Measurements from ENCODE around the gene SERINC3. TPM values are rescaled to one million over a fixed set of nuclear protein-coding genes. Genes with fewer than 3 reads are reported as not detected.

SERINC3 gene
- total and polyA plus RNA-seq, 10 of the 15 experiments (the other 5 are each of a cell fraction or from before 2014, with no cell fraction given): 24.5 to 96.8 (median 38.8) TPM

DNA sequence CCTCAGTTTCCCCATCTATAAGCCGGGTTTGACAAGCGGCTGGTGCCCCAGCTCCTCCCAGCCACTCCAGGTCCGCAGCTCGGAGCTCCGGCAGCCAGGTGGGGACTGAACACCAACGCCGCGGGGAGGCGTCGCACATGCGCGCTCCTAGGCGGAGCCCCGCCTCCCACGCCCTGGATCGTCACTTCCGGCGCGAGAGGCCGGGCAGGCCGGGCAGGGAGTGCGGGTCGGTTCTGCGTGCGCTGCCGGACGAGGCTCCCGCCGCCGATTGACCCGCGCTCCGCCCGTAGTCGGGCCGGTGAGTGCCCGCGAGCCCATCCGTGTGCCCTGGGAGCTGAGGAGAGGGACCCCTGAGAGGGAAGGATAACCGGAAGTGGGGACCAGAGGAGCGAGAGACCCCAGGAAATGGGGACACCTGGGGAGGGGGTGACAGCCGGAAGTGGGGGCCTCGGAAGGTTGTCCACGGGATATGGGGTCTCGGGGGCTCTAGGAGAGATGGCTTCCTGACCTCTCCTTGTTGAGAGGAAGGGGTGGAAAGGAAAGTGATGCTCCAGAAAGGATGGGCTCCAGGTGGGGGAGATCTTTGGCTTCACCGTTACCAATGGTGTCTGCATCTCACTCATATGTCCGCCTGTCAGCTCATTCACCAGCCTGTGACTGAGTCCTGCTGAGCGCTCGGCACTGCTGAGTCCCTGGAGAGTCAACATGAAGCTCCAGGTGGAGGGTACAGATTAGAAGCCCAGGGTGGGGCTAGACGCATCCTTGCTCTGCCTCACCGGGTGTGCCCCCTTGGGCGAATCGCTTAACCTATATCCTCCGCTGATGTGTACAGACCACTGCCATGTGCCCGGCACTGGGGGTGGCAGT lies 45.9 kb downstream of the SERINC3 start, which contains the start of gene TTPAL (continued):
- TF ChIP-seq, protein P1, sequence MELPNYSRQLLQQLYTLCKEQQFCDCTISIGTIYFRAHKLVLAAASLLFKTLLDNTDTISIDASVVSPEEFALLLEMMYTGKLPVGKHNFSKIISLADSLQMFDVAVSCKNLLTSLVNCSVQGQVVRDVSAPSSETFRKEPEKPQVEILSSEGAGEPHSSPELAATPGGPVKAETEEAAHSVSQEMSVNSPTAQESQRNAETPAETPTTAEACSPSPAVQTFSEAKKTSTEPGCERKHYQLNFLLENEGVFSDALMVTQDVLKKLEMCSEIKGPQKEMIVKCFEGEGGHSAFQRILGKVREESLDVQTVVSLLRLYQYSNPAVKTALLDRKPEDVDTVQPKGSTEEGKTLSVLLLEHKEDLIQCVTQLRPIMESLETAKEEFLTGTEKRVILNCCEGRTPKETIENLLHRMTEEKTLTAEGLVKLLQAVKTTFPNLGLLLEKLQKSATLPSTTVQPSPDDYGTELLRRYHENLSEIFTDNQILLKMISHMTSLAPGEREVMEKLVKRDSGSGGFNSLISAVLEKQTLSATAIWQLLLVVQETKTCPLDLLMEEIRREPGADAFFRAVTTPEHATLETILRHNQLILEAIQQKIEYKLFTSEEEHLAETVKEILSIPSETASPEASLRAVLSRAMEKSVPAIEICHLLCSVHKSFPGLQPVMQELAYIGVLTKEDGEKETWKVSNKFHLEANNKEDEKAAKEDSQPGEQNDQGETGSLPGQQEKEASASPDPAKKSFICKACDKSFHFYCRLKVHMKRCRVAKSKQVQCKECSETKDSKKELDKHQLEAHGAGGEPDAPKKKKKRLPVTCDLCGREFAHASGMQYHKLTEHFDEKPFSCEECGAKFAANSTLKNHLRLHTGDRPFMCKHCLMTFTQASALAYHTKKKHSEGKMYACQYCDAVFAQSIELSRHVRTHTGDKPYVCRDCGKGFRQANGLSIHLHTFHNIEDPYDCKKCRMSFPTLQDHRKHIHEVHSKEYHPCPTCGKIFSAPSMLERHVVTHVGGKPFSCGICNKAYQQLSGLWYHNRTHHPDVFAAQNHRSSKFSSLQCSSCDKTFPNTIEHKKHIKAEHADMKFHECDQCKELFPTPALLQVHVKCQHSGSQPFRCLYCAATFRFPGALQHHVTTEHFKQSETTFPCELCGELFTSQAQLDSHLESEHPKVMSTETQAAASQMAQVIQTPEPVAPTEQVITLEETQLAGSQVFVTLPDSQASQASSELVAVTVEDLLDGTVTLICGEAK (IDR thresholded peaks at IDR 0.05; ENCODE audit: borderline replicate concordance): peak; percentile 85
- no peak for TF ChIP-seq NFXL1 (IDR thresholded peaks at IDR 0.05; ENCODE audit: borderline replicate concordance)
- TF ChIP-seq, protein P2, sequence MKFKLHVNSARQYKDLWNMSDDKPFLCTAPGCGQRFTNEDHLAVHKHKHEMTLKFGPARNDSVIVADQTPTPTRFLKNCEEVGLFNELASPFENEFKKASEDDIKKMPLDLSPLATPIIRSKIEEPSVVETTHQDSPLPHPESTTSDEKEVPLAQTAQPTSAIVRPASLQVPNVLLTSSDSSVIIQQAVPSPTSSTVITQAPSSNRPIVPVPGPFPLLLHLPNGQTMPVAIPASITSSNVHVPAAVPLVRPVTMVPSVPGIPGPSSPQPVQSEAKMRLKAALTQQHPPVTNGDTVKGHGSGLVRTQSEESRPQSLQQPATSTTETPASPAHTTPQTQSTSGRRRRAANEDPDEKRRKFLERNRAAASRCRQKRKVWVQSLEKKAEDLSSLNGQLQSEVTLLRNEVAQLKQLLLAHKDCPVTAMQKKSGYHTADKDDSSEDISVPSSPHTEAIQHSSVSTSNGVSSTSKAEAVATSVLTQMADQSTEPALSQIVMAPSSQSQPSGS (IDR thresholded peaks at IDR 0.05; ENCODE audit: low read length): no peak
- peak; percentile 86 for TF ChIP-seq LARP7 (IDR thresholded peaks at IDR 0.05)
- no peak for TF ChIP-seq RFX5 (IDR thresholded peaks at IDR 0.05; ENCODE audit: low read depth, low read length)
- peak in 1 of 2 experiments; percentile 93; a peak in 2 of 3 replicates for TF ChIP-seq EGR1 (IDR thresholded peaks at IDR 0.05; ENCODE audit: borderline replicate concordance in 1 of 2, low read depth in 2 of 2, low read length in 2 of 2)
- TF ChIP-seq RAD21 (IDR thresholded peaks at IDR 0.05; ENCODE audit: insufficient read depth, low read depth, low read length): peak; percentile 32; the same call in 1 of the 2 replicates
- peak; percentile 91 for TF ChIP-seq BACH1 (IDR thresholded peaks at IDR 0.05; ENCODE audit: borderline replicate concordance)
- TF ChIP-seq YBX1 (IDR thresholded peaks at IDR 0.05): no peak
- peak; percentile 45 for TF ChIP-seq SP1 (IDR thresholded peaks at IDR 0.05; ENCODE audit: low read depth, low read length)
- TF ChIP-seq DPF2 (IDR thresholded peaks at IDR 0.05): peak; percentile 60; the same call in 1 of the 2 replicates
- TF ChIP-seq KDM1A (IDR thresholded peaks at IDR 0.05; ENCODE audit: borderline replicate concordance): no peak
- TF ChIP-seq, protein P3, sequence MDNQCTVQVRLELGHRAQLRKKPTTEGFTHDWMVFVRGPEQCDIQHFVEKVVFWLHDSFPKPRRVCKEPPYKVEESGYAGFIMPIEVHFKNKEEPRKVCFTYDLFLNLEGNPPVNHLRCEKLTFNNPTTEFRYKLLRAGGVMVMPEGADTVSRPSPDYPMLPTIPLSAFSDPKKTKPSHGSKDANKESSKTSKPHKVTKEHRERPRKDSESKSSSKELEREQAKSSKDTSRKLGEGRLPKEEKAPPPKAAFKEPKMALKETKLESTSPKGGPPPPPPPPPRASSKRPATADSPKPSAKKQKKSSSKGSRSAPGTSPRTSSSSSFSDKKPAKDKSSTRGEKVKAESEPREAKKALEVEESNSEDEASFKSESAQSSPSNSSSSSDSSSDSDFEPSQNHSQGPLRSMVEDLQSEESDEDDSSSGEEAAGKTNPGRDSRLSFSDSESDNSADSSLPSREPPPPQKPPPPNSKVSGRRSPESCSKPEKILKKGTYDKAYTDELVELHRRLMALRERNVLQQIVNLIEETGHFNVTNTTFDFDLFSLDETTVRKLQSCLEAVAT (IDR thresholded peaks at IDR 0.05): no peak
- TF ChIP-seq EED (IDR thresholded peaks at IDR 0.05; ENCODE audit: low read depth): no peak
- TF ChIP-seq, protein P4, sequence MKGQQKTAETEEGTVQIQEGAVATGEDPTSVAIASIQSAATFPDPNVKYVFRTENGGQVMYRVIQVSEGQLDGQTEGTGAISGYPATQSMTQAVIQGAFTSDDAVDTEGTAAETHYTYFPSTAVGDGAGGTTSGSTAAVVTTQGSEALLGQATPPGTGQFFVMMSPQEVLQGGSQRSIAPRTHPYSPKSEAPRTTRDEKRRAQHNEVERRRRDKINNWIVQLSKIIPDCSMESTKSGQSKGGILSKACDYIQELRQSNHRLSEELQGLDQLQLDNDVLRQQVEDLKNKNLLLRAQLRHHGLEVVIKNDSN (IDR thresholded peaks at IDR 0.05; ENCODE audit: borderline replicate concordance, extremely low read length, insufficient read depth, low read depth, low read length): no peak
- TF ChIP-seq MXI1 (IDR thresholded peaks at IDR 0.05; ENCODE audit: low read depth, low read length): peak; percentile 83
- no peak; the same call in 1 of the 2 replicates for TF ChIP-seq RB1 (IDR thresholded peaks at IDR 0.05; ENCODE audit: borderline replicate concordance)
- TF ChIP-seq, protein P5, sequence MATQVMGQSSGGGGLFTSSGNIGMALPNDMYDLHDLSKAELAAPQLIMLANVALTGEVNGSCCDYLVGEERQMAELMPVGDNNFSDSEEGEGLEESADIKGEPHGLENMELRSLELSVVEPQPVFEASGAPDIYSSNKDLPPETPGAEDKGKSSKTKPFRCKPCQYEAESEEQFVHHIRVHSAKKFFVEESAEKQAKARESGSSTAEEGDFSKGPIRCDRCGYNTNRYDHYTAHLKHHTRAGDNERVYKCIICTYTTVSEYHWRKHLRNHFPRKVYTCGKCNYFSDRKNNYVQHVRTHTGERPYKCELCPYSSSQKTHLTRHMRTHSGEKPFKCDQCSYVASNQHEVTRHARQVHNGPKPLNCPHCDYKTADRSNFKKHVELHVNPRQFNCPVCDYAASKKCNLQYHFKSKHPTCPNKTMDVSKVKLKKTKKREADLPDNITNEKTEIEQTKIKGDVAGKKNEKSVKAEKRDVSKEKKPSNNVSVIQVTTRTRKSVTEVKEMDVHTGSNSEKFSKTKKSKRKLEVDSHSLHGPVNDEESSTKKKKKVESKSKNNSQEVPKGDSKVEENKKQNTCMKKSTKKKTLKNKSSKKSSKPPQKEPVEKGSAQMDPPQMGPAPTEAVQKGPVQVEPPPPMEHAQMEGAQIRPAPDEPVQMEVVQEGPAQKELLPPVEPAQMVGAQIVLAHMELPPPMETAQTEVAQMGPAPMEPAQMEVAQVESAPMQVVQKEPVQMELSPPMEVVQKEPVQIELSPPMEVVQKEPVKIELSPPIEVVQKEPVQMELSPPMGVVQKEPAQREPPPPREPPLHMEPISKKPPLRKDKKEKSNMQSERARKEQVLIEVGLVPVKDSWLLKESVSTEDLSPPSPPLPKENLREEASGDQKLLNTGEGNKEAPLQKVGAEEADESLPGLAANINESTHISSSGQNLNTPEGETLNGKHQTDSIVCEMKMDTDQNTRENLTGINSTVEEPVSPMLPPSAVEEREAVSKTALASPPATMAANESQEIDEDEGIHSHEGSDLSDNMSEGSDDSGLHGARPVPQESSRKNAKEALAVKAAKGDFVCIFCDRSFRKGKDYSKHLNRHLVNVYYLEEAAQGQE (IDR thresholded peaks at IDR 0.05; ENCODE audit: low read depth, low read length): no peak
